Activated T-helper 17 cell treated with anti-CD3 and anti-CD28 coated beads, Interleukin-2, amount 50 U/mL, for 72 hours (primary cell): Measurements from ENCODE around the gene ID3. TPM values are rescaled to one million over a fixed set of nuclear protein-coding genes. Genes with fewer than 3 reads are reported as not detected.
A peak's percentile ranks its signal among the peaks of the same experiment; 100 is the strongest.

Experiments
- ATAC-seq: fragments of 150-1000 bp; cut with Tn5 transposase; replicated peaks from 2 replicates; pipeline ENCODE4 v1.10.0; 2021; ENCODE audit warnings: mild to moderate bottlenecking, moderate library complexity
- H3K27ac Mint-ChIP-seq: one replicate; pipeline ENCODE4 v1.8.0; 2022; ENCODE audit warnings: mixed read lengths
- H3K27me3 Mint-ChIP-seq: one replicate; pipeline ENCODE4 v1.8.0; 2022; ENCODE audit warnings: mixed read lengths
- H3K36me3 Mint-ChIP-seq: one replicate; pipeline ENCODE4 v1.8.0; 2022; ENCODE audit warnings: low read depth, mild to moderate bottlenecking, mixed read lengths
- H3K4me1 Mint-ChIP-seq: one replicate; pipeline ENCODE4 v1.8.0; 2022; ENCODE audit warnings: mixed read lengths
- H3K4me3 Mint-ChIP-seq: one replicate; pipeline ENCODE4 v1.8.0; 2022; ENCODE audit warnings: mild to moderate bottlenecking, mixed read lengths
- H3K9me3 Mint-ChIP-seq: one replicate; pipeline ENCODE4 v1.8.0; 2022; ENCODE audit warnings: mixed read lengths
- total RNA-seq, 2 donors: library from RNA; stranded (reverse); gene quantifications; one replicate each; pipeline ENCODE4 v1.2.3, GENCODE V29; 2022

The ID3 gene
- total RNA-seq, 2 donors from 2014 or later, result 19.5 to 45.2 TPM

DNA sequence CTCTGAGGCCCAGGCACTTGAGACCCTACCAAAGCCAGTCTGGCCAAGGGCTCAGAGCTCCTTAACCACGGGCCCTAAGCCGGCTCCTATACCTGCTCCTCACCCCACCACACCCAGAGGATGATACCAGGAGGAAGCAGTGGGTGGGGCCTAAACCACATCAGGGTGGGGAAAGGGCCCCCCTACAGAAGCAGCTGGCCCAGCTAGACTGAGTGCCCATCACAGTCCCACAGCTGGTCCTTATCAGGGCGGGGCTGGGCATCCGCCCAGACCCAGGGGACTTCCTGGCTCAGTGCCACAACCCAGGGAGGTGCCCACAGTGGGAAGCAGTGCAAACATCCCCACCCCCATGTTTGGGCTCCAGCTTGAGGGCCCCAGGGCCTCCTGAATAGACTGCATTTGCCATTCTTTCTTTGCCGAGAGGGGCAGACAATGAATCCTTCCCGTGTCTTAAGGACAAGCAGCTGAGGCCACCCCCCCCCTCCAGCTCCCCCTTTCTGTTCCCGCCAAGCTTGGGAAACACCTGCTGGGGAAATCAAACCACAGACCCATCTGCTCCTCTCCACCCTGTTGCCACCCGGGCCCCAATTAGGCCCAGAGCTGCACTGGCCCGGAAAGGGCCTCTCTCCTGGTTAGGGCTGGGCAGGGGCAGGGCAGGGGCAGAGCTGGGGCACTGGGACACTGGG is 34.4 kb downstream of the ID3 start:
- Mint-ChIP-seq H3K36me3 (peaks cover 13% of the 10 kb centered on the region), H3K27me3 (no peaks in the 10 kb centered on the region), H3K27ac (peak overlapping the region; percentile 76), H3K4me3 (peak overlapping the region; percentile 83), H3K9me3 (no peaks in the 10 kb centered on the region), H3K4me1 (peaks cover 49% of the 10 kb centered on the region)
- no peak for ATAC-seq

DNA sequence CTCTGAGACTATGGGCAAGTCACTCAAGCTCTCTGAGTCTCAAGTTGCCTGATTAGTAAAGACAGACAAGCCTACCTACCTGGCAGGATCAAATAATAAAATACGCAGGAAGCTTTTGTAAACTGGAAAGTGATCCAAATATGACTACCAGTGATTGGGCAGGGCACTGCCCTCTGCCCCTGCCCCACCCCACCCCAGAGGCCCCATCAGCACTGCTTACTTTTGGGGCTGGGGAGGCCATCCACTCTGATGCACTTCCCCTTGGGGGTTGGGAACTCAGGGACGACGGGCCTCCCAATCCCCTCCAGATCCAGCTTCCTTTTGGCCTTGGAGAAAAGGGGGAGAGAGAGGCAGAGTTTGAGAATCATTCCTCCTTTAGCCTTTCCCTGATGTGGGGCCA is 35.1 kb downstream of the ID3 start:
- H3K36me3 Mint-ChIP-seq, result peaks cover 16% of the 10 kb centered on the region
- H3K9me3 Mint-ChIP-seq, result no peaks in the 10 kb centered on the region
- no peak for ATAC-seq
- H3K4me1 Mint-ChIP-seq, result peaks cover 42% of the 10 kb centered on the region
- no peak overlapping the region for H3K27ac Mint-ChIP-seq
- H3K4me3 Mint-ChIP-seq, result no peak overlapping the region
- no peaks in the 10 kb centered on the region for H3K27me3 Mint-ChIP-seq

DNA sequence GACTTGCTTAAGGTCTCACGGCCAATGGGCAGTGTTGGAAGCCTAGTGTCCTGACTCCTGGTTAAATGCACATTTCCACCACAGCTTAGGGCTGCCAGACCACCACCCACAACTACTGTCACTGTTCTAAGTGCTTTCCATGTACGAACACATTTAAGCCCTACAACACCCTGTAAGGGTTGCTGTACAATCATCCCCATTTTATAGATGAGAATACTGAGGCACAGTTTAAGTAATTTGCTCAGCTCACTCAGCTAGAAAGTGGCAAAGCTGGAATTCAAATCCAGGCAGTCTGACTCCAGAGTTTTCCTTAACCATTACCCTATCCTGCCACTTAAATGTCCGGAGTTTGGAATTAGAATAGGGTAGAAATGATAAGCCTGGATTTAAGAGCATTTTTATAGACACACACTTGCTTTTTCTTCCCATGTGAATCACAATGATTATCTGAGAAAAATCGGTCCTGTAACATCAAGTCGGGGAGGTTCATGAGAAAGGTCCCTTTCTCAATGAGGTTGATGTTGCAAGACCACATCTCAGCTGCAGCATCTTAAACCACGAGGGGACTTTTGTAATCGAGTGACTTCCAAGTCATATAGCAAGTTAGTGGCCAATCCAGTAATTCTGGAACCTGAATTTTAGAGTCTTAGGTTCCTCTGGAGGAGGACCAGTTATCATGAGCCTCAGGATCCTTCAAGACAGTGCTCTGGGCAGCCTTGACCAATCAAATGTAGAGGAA is 36.9 kb downstream of the ID3 start:
- Mint-ChIP-seq H3K27ac (no peak overlapping the region), H3K9me3 (no peaks in the 10 kb centered on the region), H3K27me3 (no peaks in the 10 kb centered on the region), H3K36me3 (peaks cover 34% of the 10 kb centered on the region), H3K4me3 (no peak overlapping the region), H3K4me1 (peaks cover 28% of the 10 kb centered on the region)
- peak; percentile 76 for ATAC-seq

DNA sequence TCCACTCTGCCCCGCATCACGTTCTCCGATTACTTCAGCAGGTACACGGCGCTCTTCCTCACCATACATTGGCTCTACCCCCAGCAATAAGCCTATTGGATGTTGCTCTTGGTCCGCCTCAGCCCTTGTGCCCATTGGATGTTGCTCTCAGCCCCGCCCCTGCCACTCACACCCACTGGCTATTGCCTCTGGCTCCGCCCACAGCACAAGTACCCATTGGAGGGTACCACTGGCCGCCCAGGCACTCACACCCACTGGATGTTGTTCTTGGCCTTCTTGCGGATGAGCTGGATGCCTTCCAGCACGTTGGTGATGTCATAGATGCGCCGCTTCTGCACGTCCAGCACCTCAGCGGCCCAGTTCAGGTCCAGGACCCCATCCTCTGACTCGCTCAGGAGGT is 37.7 kb downstream of the ID3 start:
- ATAC-seq, result no peak
- Mint-ChIP-seq H3K27me3 (no peaks in the 10 kb centered on the region), H3K9me3 (no peaks in the 10 kb centered on the region), H3K4me1 (peaks cover 23% of the 10 kb centered on the region), H3K4me3 (no peak overlapping the region), H3K36me3 (peaks cover 41% of the 10 kb centered on the region), H3K27ac (peak overlapping the region; percentile 23)

DNA sequence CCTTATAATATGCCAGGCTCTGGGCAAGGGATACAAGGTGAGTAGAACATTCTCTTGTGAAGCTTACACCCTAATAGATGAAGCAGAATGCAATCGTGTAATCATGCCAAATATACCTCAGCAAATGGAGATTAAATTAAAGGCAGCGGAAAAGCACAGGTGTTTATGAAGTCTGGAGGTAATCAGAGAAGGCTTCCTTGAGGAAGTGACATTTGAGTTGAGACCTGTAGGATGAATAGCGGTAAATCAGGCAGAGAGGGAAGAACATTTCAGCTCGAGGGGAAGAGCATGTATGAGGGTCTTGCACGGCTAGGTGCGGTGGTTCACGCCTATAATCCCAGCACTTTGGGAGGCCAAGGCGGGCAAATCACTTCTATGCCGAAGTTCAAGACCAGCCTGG is 41.7 kb downstream of the ID3 start:
- no peak for ATAC-seq
- Mint-ChIP-seq H3K4me3 (no peak overlapping the region), H3K4me1 (peaks cover 8% of the 10 kb centered on the region), H3K9me3 (no peaks in the 10 kb centered on the region), H3K36me3 (peaks cover 75% of the 10 kb centered on the region), H3K27me3 (no peaks in the 10 kb centered on the region), H3K27ac (no peak overlapping the region)

DNA sequence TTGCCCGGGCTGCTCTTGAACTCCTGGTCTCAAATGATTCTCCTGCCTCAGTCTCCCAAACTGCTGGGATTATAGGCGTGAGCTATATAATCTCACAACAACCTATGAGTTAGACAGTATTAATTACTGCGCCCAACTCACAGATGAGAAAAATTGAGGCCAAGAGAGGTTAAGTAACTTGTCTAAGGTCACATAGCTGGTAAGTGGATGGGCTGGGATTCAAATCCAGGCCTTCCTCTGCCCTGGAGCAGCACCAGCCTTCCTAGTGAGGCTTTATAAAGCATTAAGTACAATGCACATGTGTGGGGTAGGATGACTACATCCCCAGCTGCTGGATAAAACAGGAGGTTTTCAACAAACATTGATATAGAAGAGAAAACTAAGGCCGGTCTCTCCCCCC is 43.4 kb downstream of the ID3 start:
- Mint-ChIP-seq H3K27ac (no peak overlapping the region), H3K27me3 (no peaks in the 10 kb centered on the region), H3K9me3 (no peaks in the 10 kb centered on the region), H3K36me3 (peaks cover 82% of the 10 kb centered on the region), H3K4me3 (no peak overlapping the region), H3K4me1 (peaks cover 7% of the 10 kb centered on the region)
- no peak for ATAC-seq

DNA sequence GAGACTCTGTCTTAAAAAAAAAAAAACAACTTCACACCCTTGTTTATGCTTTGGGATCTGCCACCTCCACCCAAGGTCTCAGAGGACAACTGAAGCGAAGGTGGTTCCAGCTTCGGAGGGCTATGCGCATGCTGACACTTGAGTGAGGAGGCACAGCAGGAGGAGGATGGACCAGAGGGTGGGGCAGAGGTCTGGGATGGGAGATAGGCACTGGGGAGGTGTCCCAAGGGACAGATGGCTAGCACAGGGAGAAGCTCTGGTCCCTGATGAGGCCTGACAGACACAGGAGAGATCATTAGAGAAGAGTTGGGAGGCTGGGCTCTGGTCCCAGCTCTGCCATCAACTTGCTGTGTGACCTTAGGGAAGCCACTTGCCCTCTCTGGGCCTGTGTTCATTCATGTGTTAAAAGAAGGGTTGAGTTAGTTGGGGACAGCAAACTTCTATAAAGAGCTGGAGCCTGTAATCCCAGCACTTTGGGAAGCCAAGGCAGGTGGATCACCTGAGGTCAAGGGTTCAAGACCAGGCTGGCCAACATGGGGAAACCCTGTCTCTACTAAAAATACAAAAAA is 45.1 kb downstream of the ID3 start:
- Mint-ChIP-seq H3K4me1 (peaks cover 10% of the 10 kb centered on the region), H3K27me3 (no peaks in the 10 kb centered on the region), H3K4me3 (no peak overlapping the region), H3K9me3 (no peaks in the 10 kb centered on the region), H3K27ac (no peak overlapping the region), H3K36me3 (peaks cover 91% of the 10 kb centered on the region)
- no peak for ATAC-seq

DNA sequence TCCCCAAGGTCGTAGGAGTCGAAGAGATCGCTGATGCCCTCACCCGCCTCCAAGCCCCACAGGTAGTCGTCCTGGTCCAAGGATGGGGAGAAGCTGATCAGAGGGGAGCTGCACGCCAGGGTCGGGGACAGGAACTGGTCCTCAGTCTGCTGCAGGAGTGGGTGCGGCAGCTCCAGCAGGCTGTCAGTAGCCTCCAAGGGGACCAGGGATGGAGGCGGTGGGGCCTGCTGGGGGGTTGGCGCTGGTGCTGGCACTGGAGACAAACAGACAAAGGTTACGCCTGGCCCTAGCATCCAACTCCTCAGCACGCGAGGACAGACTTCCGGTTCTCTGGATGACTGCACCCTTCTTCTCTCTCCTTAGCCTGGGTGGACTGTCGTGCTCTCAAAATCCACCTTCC is 49.4 kb downstream of the ID3 start:
- Mint-ChIP-seq H3K27me3 (no peaks in the 10 kb centered on the region), H3K4me3 (no peak overlapping the region), H3K9me3 (no peaks in the 10 kb centered on the region), H3K27ac (peak overlapping the region; percentile 42), H3K4me1 (peaks cover 14% of the 10 kb centered on the region), H3K36me3 (peaks cover 56% of the 10 kb centered on the region)
- no peak for ATAC-seq

Other genes starting within 250 kb of the ID3 start
- 100 to 1,000 TPM; 110 to 193 TPM for gene HNRNPR, start 215.2 kb downstream of the ID3 start, total RNA-seq
- gene ZNF436, start 189.7 kb downstream of the ID3 start, total RNA-seq, result 10 to 100 TPM in 1 of 2 donors, 1 to 10 TPM in 1; 4.7 to 10.7 TPM
- gene TCEA3, start 134.8 kb downstream of the ID3 start, total RNA-seq, result 10 to 100 TPM in 1 of 2 donors, 1 to 10 TPM in 1; 1.3 to 33.2 TPM
- 1 to 10 TPM in 1 of 2 donors, under 1 TPM in 1; 0.37 to 1.0 TPM for gene ASAP3, start 75.3 kb downstream of the ID3 start, total RNA-seq
- gene E2F2, start 28.3 kb downstream of the ID3 start, total RNA-seq, result 10 to 100 TPM; 13.0 to 24.1 TPM
- gene RPL11, start 132.3 kb upstream of the ID3 start, total RNA-seq, result 1,000 to 10,000 TPM; 1,075 to 1,450 TPM
- 10 to 100 TPM; 30.1 to 48.5 TPM for gene ELOA, start 184.0 kb upstream of the ID3 start, total RNA-seq
- 10 to 100 TPM; 60.7 to 93.9 TPM for gene PITHD1, start 218.9 kb upstream of the ID3 start, total RNA-seq
- gene LYPLA2, start 231.6 kb upstream of the ID3 start, total RNA-seq, result 10 to 100 TPM; 70.0 to 94.8 TPM
- gene GALE, start 241.3 kb upstream of the ID3 start, total RNA-seq, result 10 to 100 TPM; 56.6 to 57.1 TPM